HFF-Myc (cell line): ENCODE results near the gene GOLGA6L7.

Experiments used
- DNase-seq: peaks from one replicate; pipeline ENCODE4 v3.0.0-alpha.2; 2011; ENCODE audit warnings: low read depth; ENCODE audit errors: extremely low read depth
- H3K4me3 ChIP-seq: replicated peaks from 2 replicates; pipeline ENCODE4 v1.5.1; 2011; ENCODE audit warnings: low read depth, mild to moderate bottlenecking, control low read depth, low read length
- TF ChIP-seq, protein P1 (sequence below): IDR thresholded peaks from 2 replicates; pipeline ENCODE4 v1.5.1; 2012; ENCODE audit warnings: mild to moderate bottlenecking, low read depth, low read length, control low read depth; ENCODE audit errors: missing control alignments

The GOLGA6L7 gene

DNA sequence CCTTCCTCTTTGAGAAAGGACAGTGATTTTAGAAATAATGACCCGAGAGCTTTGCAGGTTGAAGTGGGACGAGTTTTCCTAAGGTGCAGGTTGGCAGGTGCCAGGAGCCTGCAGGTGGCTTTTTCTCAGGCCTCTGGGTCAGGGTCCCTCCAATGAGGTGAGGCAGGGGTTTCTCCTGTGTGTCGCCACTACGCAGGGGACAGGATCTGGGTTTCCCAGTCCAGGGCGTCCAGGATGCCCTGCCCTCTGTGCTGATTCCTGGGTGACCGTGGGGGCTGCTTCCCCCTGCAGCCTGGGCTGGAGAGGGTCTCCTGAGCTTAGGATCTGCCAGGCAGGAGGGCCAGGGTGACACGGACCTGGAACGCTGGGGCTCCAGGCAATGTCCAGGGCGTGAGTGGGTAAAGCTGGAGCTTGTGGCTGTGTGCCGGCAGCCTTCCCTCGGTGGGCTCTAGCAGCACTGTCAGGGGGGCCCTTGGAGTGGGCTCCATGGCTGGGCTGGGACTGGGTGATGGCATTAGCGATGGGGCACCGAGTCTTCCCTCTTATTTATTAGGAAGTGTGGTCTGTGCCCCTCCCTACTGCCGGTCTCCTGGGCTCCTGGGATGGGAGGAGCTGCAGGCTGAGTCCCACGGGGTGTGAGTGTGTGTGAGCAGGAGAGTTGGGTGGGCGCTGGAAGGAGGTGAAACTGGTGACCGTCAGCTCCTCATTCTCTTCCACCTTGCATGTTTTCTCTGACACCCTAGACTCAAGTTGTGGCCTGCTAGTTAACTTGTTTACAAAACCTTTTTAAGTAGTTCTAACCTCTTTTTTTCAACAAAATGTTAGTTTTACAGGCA, 39.1 kb upstream of the GOLGA6L7 start:
- DNase-seq: no peak
- TF ChIP-seq, protein P1, sequence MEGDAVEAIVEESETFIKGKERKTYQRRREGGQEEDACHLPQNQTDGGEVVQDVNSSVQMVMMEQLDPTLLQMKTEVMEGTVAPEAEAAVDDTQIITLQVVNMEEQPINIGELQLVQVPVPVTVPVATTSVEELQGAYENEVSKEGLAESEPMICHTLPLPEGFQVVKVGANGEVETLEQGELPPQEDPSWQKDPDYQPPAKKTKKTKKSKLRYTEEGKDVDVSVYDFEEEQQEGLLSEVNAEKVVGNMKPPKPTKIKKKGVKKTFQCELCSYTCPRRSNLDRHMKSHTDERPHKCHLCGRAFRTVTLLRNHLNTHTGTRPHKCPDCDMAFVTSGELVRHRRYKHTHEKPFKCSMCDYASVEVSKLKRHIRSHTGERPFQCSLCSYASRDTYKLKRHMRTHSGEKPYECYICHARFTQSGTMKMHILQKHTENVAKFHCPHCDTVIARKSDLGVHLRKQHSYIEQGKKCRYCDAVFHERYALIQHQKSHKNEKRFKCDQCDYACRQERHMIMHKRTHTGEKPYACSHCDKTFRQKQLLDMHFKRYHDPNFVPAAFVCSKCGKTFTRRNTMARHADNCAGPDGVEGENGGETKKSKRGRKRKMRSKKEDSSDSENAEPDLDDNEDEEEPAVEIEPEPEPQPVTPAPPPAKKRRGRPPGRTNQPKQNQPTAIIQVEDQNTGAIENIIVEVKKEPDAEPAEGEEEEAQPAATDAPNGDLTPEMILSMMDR: no peak
- H3K4me3 ChIP-seq: peak overlapping the region; percentile 76

DNA sequence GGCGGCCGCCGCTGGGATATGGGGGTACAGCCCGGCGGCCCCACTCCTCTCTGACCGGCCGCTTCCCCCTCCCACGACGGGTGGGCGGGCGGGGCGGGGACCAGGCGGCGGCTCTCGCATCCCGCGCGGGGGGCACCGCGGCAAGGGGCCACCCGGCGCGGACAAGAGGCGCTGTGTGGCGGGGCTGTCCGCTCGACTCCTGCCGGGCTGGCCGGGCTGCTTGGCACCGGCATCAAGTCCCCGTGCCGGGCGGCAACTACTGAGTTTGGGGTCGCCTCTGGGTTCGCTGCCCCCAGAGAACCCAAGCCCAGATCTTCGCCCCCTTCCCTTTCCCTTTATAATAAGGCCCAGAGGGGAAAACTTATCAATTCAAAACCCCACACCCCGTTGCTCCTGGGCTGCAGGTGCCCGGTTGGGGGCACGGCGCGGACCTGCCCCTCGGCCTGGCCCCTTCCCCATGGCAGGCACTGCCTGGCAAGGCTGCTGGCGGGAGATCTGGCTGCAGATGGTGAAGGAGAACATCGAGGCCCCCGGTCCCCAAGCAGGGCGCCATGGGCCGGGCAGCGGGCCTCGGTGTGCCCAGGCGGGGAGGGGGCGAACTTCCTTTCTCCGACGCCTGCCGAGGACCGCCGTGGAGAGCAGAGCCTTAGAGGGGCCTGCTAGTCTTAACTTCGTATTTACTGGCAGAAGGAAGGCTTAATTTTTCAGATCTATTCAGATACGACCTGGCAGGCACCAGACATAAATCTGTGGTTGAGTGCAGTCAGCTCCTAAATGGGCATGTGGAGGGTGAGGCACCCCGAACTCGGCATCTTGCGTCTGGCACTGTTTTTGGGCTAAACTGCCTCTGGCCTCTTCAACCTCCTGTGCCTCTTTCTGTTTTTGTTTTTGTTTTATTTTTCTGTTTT, 38.2 kb upstream of the GOLGA6L7 start:
- DNase-seq: no peak

DNA sequence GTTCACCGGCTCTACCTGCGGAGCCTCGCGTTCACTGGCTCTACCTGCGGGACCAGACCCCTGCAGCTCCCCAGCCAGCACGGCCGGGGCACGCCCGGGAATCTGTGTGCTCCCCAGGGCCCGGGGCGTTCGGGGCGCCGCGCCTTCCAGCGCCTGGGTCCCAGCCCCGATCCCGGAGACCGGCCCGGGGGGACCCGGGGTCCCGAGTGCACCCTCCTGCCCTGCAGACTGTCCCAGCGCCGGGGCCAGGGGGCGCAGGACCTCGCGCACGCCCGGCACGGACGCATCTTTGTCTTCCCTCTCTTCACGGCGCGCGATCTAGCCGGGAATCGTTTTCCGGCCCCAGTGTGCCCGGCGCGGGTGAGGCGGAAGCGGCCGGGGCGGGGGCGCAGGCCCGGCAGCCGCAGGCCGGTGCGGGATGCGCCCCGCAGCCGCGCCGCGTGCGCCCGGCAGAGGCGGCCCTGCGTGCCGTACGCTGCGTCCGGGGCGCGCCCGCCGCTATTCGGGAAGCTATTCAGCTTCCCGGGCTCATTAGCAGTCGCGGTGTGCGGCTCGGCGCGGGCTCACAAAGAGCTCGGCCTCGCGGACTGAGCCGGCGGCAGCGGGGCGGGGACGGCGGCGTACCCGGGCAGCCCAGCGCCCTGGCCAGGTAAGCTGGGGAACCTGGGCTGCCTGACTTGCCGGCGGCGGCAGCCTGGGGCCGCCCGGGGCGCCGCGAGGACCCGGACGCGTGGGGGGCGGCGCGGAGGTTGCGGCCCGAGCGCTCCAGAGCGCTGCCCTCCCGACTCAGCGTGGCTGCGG, 37.4 kb upstream of the GOLGA6L7 start, which contains the start of gene APBA2:
APBA2 (plus strand) TSS at position 345 of the 801 bp plus-strand sequence. CDS start 167,911 bp downstream, outside the sequence.
- DNase-seq: no peak
- TF ChIP-seq, protein P1: peak; percentile 1
- peak within 1 kb of the TSS; percentile 76 for H3K4me3 ChIP-seq

More for the DNA sequence above, 38.2 kb upstream of the GOLGA6L7 start:
- TF ChIP-seq, protein P1: no peak
- H3K4me3 ChIP-seq: peak overlapping the region; percentile 76

DNA sequence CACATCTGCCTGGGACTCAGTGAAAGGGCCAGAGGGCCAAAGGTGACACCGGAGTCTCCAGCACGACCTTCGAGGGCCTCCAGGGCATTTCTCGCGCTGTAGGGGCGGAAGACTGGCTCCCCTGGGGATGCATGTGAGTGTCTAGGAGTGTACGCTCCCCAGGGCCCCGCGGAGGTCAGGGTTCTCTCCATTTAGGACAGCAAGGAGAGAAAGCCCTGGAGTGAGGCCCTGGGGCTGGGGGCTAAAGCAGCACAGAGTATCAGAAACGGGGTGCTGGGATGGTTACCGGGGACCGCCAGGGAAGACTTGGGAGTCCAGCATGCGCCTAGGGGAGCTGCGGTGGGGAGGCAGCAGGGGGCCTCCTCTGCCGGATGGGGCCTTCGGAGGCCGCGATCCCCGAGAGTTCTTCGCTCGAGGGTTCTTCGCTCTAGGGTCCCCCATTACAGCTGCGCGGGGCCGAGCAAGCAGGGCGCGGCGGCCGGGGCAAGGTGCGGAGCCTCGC, 36.7 kb upstream of the GOLGA6L7 start:
- TF ChIP-seq, protein P1: no peak
- peak overlapping the region; percentile 76 for H3K4me3 ChIP-seq
- no peak for DNase-seq

DNA sequence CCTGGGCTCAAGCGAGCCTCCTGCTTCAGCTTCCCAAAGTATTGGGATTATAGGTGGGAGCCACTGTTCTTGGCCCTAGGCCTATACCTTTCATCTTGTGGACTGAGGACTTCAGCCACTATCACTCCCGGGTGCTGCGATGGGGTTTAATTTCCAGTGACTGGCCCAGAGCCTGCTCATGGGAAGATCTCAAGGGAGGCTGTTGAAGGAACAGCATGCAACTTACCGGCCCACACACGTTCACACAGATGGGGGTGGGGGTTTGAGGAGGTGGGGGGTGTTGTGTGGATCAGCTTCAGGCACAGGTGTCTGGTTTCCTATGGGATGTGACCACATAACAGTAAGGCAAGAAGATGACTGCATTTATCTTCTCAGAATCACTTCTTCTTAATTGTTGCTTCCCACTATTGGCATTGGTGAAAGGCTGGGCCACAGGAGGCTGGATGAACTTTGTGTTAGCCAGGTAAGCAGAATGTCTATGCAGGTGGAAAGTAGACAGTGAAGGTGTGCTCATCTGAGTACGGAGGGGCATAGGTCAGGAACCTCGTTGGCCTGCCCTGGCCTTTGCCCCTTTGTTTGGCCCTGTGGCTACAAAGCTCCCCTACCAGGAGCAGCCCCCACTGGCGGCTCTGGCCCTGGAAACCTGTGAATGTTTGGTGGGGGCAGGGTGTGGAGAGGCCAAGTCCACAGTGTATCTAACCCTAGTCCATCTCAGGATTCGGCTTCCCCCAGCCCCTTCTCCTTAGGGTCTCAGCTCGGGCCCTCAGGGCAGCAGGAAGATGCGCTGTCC, 35.9 kb upstream of the GOLGA6L7 start:
- no peak overlapping the region for H3K4me3 ChIP-seq
- TF ChIP-seq, protein P1: no peak
- no peak for DNase-seq
